HUDEP-2 (cell line): ENCODE data around the gene PCGF3.

ENCODE experiments used
- DNase-seq, 76 experiments: peaks; one replicate each; lab custom pipeline; 2025; ENCODE audit not compliant: unreplicated experiment in 76 of 76; lab: John Stamatoyannopoulos, UW

The PCGF3 gene

DNA sequence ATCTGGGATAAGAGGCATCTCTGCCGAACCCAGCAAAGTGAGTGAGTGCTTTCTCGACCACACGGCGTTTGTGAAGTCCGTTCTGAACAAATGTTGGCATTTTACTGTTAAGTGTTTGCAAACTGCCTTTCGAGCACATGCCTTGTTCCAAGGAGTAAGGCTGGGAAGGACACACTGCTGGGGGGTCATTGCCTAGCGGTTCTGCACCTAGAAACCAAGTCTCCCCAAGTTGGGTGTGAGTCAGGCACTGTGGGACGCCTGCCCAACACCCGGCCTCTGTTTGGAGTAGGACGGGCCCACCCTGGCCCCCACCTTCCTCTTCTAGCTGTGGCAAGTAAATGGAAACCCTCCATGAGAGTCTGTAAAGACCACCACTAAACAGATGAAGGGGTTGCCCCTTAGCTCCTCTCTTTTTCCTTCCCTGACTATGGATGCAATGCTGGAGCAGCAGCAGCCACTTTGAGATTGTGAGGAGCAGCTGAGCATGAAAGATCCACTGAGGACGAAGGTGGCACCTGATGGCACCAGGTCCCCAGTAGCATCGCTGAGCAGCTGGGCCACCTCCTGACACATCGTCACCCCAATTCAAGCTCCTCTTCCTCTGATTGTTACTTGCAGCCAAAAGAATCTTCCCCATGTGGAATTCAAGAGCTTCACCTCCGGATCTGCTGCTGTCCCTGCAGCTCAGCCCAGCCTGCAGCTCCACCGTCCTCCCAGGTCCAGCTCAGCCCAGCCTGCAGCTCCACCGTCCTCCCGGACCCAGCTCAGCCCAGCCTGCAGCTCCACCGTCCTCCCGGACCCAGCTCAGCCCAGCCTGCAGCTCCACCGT is 114.0 kb downstream of the PCGF3 start:
- no peak for DNase-seq
